IgD-negative memory B cell (primary cell): ENCODE measurements around the gene CYP1A2. TPM values are rescaled to one million over a fixed set of nuclear protein-coding genes. Genes with fewer than 3 reads are reported as not detected.

Experiments
- H3K27ac Mint-ChIP-seq, 3 donors: one replicate each; pipeline ENCODE4 v1.8.0; 2020 to 2022; ENCODE audit warnings: mild to moderate bottlenecking in 3 of 3, mixed read lengths in 3 of 3, moderate library complexity in 1 of 3
- H3K27me3 Mint-ChIP-seq: one replicate; pipeline ENCODE4 v1.8.0; 2021; ENCODE audit warnings: mixed read lengths
- H3K36me3 Mint-ChIP-seq: one replicate; pipeline ENCODE4 v1.8.0; 2020; ENCODE audit warnings: mild to moderate bottlenecking, mixed read lengths
- H3K4me1 Mint-ChIP-seq, 3 donors: one replicate each; pipeline ENCODE4 v1.8.0; 2020 to 2022; ENCODE audit warnings: mixed read lengths in 3 of 3, mild to moderate bottlenecking in 1 of 3
- H3K4me3 Mint-ChIP-seq, 4 donors: one replicate each; pipeline ENCODE4 v1.8.0; 2020 to 2022; ENCODE audit warnings: mild to moderate bottlenecking in 4 of 4, mixed read lengths in 4 of 4, moderate library complexity in 3 of 4
- H3K9me3 Mint-ChIP-seq, 3 donors: one replicate each; pipeline ENCODE4 v1.8.0; 2020 to 2021; ENCODE audit warnings: mixed read lengths in 3 of 3, mild to moderate bottlenecking in 1 of 3
- polyA plus RNA-seq: library from polyadenylated mRNA; unstranded; fragments of 300-500 nt; fragmentation: Illumina TruSeq; gene quantifications from one replicate; pipeline ENCODE4 v1.2.3, GENCODE V29; 2021

CYP1A2 gene
- polyA plus RNA-seq = not detected

GRCh38 chr15:74748322-74748946 is at the start of gene CYP1A2:
Gene CYP1A2, plus strand, starts transcription at chr15:74748845. Its CDS starts 894 bp downstream, at chr15:74749739.
- Mint-ChIP-seq H3K4me1 (no peaks in the 10 kb centered on the region), H3K36me3 (no peaks in the 10 kb centered on the region), H3K9me3 (peaks cover 0 to 1% (median 0%) of the 10 kb centered on the region in 3 donors), H3K27ac (peak within 1 kb of the TSS in 1 of 3 donors; percentile 6), H3K27me3 (peaks cover 3% of the 10 kb centered on the region), H3K4me3 (no peak within 1 kb of the TSS)

GRCh38 chr15:74709011-74709410 is 39.6 kb upstream of the CYP1A2 start:
- no peaks in the 10 kb centered on the region for H3K4me1 Mint-ChIP-seq
- H3K9me3 Mint-ChIP-seq = no peaks in the 10 kb centered on the region
- peaks cover 9% of the 10 kb centered on the region for H3K27me3 Mint-ChIP-seq
- H3K27ac Mint-ChIP-seq = peak overlapping the region in 1 of 3 donors; percentile 15
- no peak overlapping the region for H3K4me3 Mint-ChIP-seq
- H3K36me3 Mint-ChIP-seq = no peaks in the 10 kb centered on the region

GRCh38 chr15:74709892-74710291 is 38.8 kb upstream of the CYP1A2 start:
- Mint-ChIP-seq H3K4me3 (no peak overlapping the region), H3K27ac (no peak overlapping the region), H3K9me3 (no peaks in the 10 kb centered on the region), H3K36me3 (no peaks in the 10 kb centered on the region), H3K4me1 (no peaks in the 10 kb centered on the region), H3K27me3 (peaks cover 9% of the 10 kb centered on the region)

- H3K27ac Mint-ChIP-seq = no peak overlapping the region
- no peak overlapping the region for H3K4me3 Mint-ChIP-seq
- H3K27me3 Mint-ChIP-seq = peaks cover 9% of the 10 kb centered on the region
These were observed 38.1 kb upstream of the CYP1A2 start for GRCh38 chr15:74710319-74711094.

GRCh38 chr15:74712311-74712710 is 36.3 kb upstream of the CYP1A2 start:
- no peak overlapping the region for H3K27ac Mint-ChIP-seq
- H3K9me3 Mint-ChIP-seq = no peaks in the 10 kb centered on the region
- no peaks in the 10 kb centered on the region for H3K36me3 Mint-ChIP-seq
- H3K27me3 Mint-ChIP-seq = peaks cover 6% of the 10 kb centered on the region
- no peak overlapping the region for H3K4me3 Mint-ChIP-seq
- no peaks in the 10 kb centered on the region for H3K4me1 Mint-ChIP-seq

More at GRCh38 chr15:74710319-74711094, 38.1 kb upstream of the CYP1A2 start:
- Mint-ChIP-seq H3K36me3 (no peaks in the 10 kb centered on the region), H3K4me1 (no peaks in the 10 kb centered on the region), H3K9me3 (no peaks in the 10 kb centered on the region)

GRCh38 chr15:74716651-74717050 is 32.0 kb upstream of the CYP1A2 start:
- Mint-ChIP-seq H3K4me1 (no peaks in the 10 kb centered on the region), H3K36me3 (no peaks in the 10 kb centered on the region), H3K9me3 (no peaks in the 10 kb centered on the region), H3K27ac (no peak overlapping the region), H3K4me3 (no peak overlapping the region), H3K27me3 (no peaks in the 10 kb centered on the region)

- peaks cover 10% of the 10 kb centered on the region for H3K27me3 Mint-ChIP-seq
These were observed 26.1 kb upstream of the CYP1A2 start for GRCh38 chr15:74722591-74722990.

GRCh38 chr15:74723187-74723586 is 25.5 kb upstream of the CYP1A2 start:
- Mint-ChIP-seq H3K27ac (peak overlapping the region in 1 of 3 donors; percentile 65), H3K4me1 (peaks cover 0 to 6% (median 2%) of the 10 kb centered on the region in 3 donors), H3K27me3 (peaks cover 13% of the 10 kb centered on the region), H3K9me3 (peaks cover 0 to 2% (median 0%) of the 10 kb centered on the region in 3 donors), H3K4me3 (no peak overlapping the region), H3K36me3 (no peaks in the 10 kb centered on the region)

More at GRCh38 chr15:74722591-74722990, 26.1 kb upstream of the CYP1A2 start:
- Mint-ChIP-seq H3K9me3 (peaks cover 0 to 2% (median 0%) of the 10 kb centered on the region in 3 donors), H3K4me1 (peaks cover 0 to 6% (median 2%) of the 10 kb centered on the region in 3 donors), H3K36me3 (no peaks in the 10 kb centered on the region), H3K4me3 (no peak overlapping the region), H3K27ac (peak overlapping the region in 2 of 3 donors; percentile 31 to 65)

GRCh38 chr15:74723754-74724334 is 24.8 kb upstream of the CYP1A2 start:
- peak overlapping the region in 2 of 4 donors; percentile 23 to 48 for H3K4me3 Mint-ChIP-seq
- H3K9me3 Mint-ChIP-seq = peaks cover 0 to 2% (median 0%) of the 10 kb centered on the region in 3 donors
- H3K4me1 Mint-ChIP-seq = peaks cover 0 to 6% (median 2%) of the 10 kb centered on the region in 3 donors
- no peaks in the 10 kb centered on the region for H3K36me3 Mint-ChIP-seq
- H3K27ac Mint-ChIP-seq = peak overlapping the region in 1 of 3 donors; percentile 70
- H3K27me3 Mint-ChIP-seq = peaks cover 13% of the 10 kb centered on the region

- peak overlapping the region in 3 of 4 donors; percentile 61 to 83 (median 77) for H3K4me3 Mint-ChIP-seq
- peaks cover 0 to 2% (median 0%) of the 10 kb centered on the region in 3 donors for H3K9me3 Mint-ChIP-seq
- peak overlapping the region in 1 of 3 donors; percentile 70 for H3K27ac Mint-ChIP-seq
- peaks cover 0 to 6% (median 2%) of the 10 kb centered on the region in 3 donors for H3K4me1 Mint-ChIP-seq
- peaks cover 13% of the 10 kb centered on the region for H3K27me3 Mint-ChIP-seq
- H3K36me3 Mint-ChIP-seq = no peaks in the 10 kb centered on the region
These were observed 23.9 kb upstream of the CYP1A2 start for GRCh38 chr15:74724570-74725224.

- Mint-ChIP-seq H3K4me1 (peaks cover 0 to 6% (median 2%) of the 10 kb centered on the region in 3 donors), H3K4me3 (peak within 1 kb of the TSS; percentile 61 to 83 (median 74)), H3K36me3 (no peaks in the 10 kb centered on the region), H3K27ac (peak within 1 kb of the TSS in 1 of 3 donors; percentile 70), H3K27me3 (peaks cover 18% of the 10 kb centered on the region), H3K9me3 (peaks cover 0 to 2% (median 0%) of the 10 kb centered on the region in 3 donors)
These were observed 23.3 kb upstream of the CYP1A2 start, which contains the start of gene CYP1A1 for GRCh38 chr15:74725225-74725774. Gene CYP1A1, minus strand, starts transcription at chr15:74725528. Its CDS starts 2,431 bp downstream, at chr15:74723097.

- Mint-ChIP-seq H3K36me3 (no peaks in the 10 kb centered on the region), H3K4me3 (peak overlapping the region; percentile 46 to 86 (median 74)), H3K27ac (no peak overlapping the region), H3K27me3 (peaks cover 23% of the 10 kb centered on the region), H3K9me3 (peaks cover 0 to 2% (median 0%) of the 10 kb centered on the region in 3 donors), H3K4me1 (peaks cover 0 to 6% (median 2%) of the 10 kb centered on the region in 3 donors)
These were observed 22.5 kb upstream of the CYP1A2 start for GRCh38 chr15:74725845-74726773.

GRCh38 chr15:74726774-74727164 is 21.9 kb upstream of the CYP1A2 start:
- Mint-ChIP-seq H3K4me3 (peak overlapping the region; percentile 11 to 86 (median 70)), H3K27me3 (peaks cover 25% of the 10 kb centered on the region), H3K36me3 (no peaks in the 10 kb centered on the region), H3K27ac (no peak overlapping the region), H3K9me3 (peaks cover 0 to 2% (median 0%) of the 10 kb centered on the region in 3 donors), H3K4me1 (peaks cover 0 to 6% (median 2%) of the 10 kb centered on the region in 3 donors)
